Measurements from ENCODE around the gene TAOK1. TPM values are rescaled to one million over a fixed set of nuclear protein-coding genes. Genes with fewer than 3 reads are reported as not detected.
A peak's percentile ranks its signal among the peaks of the same experiment; 100 is the strongest.

Gene TAOK1
- total RNA-seq, 4 donors from 2014 or later = 24.6 to 102 (median 64.9) TPM

GRCh38 chr17:29590411-29591145, 200.4 kb downstream of the TAOK1 start:
- H3K36me3 ChIP-seq = no peaks in the 10 kb centered on the region
- no peaks in the 10 kb centered on the region for H3K27me3 ChIP-seq
- TF ChIP-seq, protein P1, sequence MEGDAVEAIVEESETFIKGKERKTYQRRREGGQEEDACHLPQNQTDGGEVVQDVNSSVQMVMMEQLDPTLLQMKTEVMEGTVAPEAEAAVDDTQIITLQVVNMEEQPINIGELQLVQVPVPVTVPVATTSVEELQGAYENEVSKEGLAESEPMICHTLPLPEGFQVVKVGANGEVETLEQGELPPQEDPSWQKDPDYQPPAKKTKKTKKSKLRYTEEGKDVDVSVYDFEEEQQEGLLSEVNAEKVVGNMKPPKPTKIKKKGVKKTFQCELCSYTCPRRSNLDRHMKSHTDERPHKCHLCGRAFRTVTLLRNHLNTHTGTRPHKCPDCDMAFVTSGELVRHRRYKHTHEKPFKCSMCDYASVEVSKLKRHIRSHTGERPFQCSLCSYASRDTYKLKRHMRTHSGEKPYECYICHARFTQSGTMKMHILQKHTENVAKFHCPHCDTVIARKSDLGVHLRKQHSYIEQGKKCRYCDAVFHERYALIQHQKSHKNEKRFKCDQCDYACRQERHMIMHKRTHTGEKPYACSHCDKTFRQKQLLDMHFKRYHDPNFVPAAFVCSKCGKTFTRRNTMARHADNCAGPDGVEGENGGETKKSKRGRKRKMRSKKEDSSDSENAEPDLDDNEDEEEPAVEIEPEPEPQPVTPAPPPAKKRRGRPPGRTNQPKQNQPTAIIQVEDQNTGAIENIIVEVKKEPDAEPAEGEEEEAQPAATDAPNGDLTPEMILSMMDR (IDR thresholded peaks at IDR 0.05) = no peak
- no peak for TF ChIP-seq POLR2A (IDR thresholded peaks at IDR 0.05)
- H3K4me3 ChIP-seq = peak overlapping the region; percentile 32 to 40
- H3K27ac ChIP-seq = peak overlapping the region; percentile 84 to 89
- peak; percentile 52 to 54 for DNase-seq
- peaks cover 0 to 29% of the 10 kb centered on the region in 2 donors for H3K4me1 ChIP-seq
- H3K9me3 ChIP-seq = no peaks in the 10 kb centered on the region
- intact Hi-C loops (cut with DNase I; ENCODE audit: low total_unique reads) = no loop called here

DNA sequence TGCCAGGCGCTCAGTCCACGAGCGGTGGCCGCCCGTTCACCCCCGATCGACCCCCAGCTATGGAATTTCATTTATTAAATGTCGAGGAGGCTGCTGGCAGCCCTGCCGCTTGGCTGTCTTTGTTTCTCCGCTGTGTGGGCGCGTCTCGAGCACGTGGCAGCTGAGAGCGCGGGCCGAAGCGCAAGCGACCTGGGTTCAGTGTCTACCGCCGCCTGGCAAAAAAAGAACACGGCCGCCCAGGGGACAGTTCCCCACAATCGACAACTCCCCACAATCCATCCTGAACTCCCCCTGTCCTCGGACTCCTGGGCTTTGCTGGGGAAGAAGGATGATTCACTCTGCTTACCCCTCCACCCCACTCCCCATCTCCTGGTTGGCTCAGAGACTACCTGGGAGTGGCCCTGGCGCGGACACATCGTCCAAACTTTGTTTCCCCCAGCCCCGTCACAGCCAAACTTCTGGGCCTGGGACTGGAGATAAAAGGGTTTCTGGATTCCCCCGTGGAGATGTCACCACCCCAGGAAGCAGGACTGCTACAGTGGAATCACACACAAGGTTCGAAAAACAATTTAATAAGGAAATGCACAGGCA, 201.1 kb downstream of the TAOK1 start:
- peak overlapping the region; percentile 16 to 26 for H3K4me3 ChIP-seq
- no peaks in the 10 kb centered on the region for H3K36me3 ChIP-seq
- TF ChIP-seq POLR2A (IDR thresholded peaks at IDR 0.05) = no peak
- TF ChIP-seq, protein P1 (IDR thresholded peaks at IDR 0.05) = no peak
- H3K27ac ChIP-seq = peak overlapping the region; percentile 84 to 89
- peak; percentile 77 to 80 for DNase-seq
- intact Hi-C loops (cut with DNase I; ENCODE audit: low total_unique reads) = no loop called here
- H3K4me1 ChIP-seq = peaks cover 0 to 29% of the 10 kb centered on the region in 2 donors
- H3K9me3 ChIP-seq = no peaks in the 10 kb centered on the region
- H3K27me3 ChIP-seq = no peaks in the 10 kb centered on the region

DNA sequence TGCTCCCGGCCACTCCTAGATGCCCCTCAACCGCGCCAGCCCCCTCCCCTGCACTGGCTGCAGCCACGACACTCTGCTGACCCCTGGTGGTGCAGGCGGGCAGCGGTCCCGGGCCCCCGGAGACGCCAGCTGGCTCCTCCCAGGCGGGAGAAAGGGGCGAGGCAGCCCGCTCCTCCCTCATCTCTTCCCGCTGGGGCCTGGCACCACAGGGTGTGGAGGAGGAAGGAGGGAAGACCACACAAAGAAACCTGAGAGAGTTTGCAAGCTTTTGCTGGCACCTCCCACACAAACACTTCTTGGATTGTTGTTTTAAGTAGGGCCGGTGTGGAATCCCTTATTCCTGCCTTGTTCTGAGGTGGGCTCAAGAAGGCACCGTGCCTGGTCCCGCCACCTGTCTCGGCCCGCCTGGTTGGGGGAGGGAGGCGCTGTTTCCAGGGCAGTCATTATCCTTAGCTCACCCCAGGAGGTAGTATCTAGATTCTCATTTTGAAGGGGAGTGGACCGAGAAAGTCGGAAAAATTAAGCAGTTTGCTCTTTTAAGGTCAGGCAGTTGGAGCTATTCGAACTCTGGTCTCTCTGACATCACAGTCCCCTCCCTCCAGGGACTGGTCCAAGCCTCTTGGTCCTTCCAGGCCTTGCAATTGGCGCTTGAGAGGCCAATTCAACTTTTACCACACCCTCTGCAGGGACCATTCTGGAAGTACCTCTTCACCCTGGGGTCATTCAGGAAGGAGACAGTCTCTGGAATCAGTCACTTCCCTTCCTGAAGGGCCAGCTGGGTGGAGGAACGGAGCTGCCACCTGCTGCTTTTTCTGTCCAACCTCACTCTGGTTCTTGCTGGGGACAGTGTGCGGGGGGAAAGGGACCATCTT, 201.8 kb downstream of the TAOK1 start:
- peak overlapping the region; percentile 84 to 89 for H3K27ac ChIP-seq
- H3K4me3 ChIP-seq = peak overlapping the region; percentile 16 to 26
- H3K36me3 ChIP-seq = no peaks in the 10 kb centered on the region
- H3K9me3 ChIP-seq = no peaks in the 10 kb centered on the region
- intact Hi-C loops (cut with DNase I; ENCODE audit: low total_unique reads) = no loop called here
- peaks cover 0 to 29% of the 10 kb centered on the region in 2 donors for H3K4me1 ChIP-seq
- peak; percentile 89 to 91 for DNase-seq
- no peaks in the 10 kb centered on the region for H3K27me3 ChIP-seq
- TF ChIP-seq, protein P1 (IDR thresholded peaks at IDR 0.05) = peak; percentile 95 to 97 (median 96)
- TF ChIP-seq POLR2A (IDR thresholded peaks at IDR 0.05) = peak; percentile 17 to 18

GRCh38 chr17:29592850-29593551, 202.8 kb downstream of the TAOK1 start, which contains the start of gene ANKRD13B:
Gene ANKRD13B, plus strand, starts transcription at chr17:29593132. Its CDS starts 490 bp downstream, at chr17:29593622.
- TF ChIP-seq, protein P1 (IDR thresholded peaks at IDR 0.05) = peak in 1 of 4 experiments; percentile 7
- TF ChIP-seq POLR2A (IDR thresholded peaks at IDR 0.05) = no peak

More at GRCh38 chr17:29592850-29593551, 202.8 kb downstream of the TAOK1 start, which contains the start of gene ANKRD13B:
- peak; percentile 55 to 57 for DNase-seq
- Histone ChIP-seq H3K4me3 (peak within 1 kb of the TSS; percentile 39 to 66), H3K4me1 (peaks cover 0 to 25% of the 10 kb centered on the region in 2 donors), H3K36me3 (no peaks in the 10 kb centered on the region), H3K9me3 (no peaks in the 10 kb centered on the region), H3K27ac (peak within 1 kb of the TSS; percentile 84 to 89), H3K27me3 (no peaks in the 10 kb centered on the region)
- intact Hi-C loops (cut with DNase I; ENCODE audit: low total_unique reads) = no loop called here

Measured in uterus (tissue), 4 donors.